BJ (cell line): Measurements from ENCODE around the gene IGIP. TPM values are rescaled to one million over a fixed set of nuclear protein-coding genes. Genes with fewer than 3 reads are reported as not detected.

Experiments
- CTCF ChIA-PET: fragments of 350-600 bp; formaldehyde crosslinking; extraction: SDS; loops from one replicate; lab custom pipeline; 2021; ENCODE audit warnings: antibody characterized with exemption, inconsistent platforms; lab: Yijun Ruan, JAX
- POLR2A ChIA-PET: fragments of 300-600 bp; sonication (Branson Sonifier 250); formaldehyde crosslinking; extraction: SDS; loops from one replicate; lab custom pipeline; 2021; ENCODE audit warnings: antibody characterized with exemption; lab: Charles Lee
- DNase-seq: peaks from one replicate; pipeline ENCODE4 v3.0.0-alpha.2; 2011; ENCODE audit warnings: low read depth
- H3K27me3 ChIP-seq: 2 replicates; pipeline ENCODE4 v1.6.0; 2011; ENCODE audit warnings: low read length; ENCODE audit not compliant: control insufficient read depth, insufficient read depth
- H3K36me3 ChIP-seq: 2 replicates; pipeline ENCODE4 v1.5.1; 2011; ENCODE audit warnings: low read length; ENCODE audit not compliant: control insufficient read depth, insufficient read depth
- H3K4me3 ChIP-seq: 2 replicates; pipeline ENCODE4 v1.5.1; 2011; ENCODE audit warnings: low read depth, mild to moderate bottlenecking, control low read depth, low read length
- CTCF ChIP-seq: IDR thresholded peaks from 2 replicates; pipeline ENCODE4 v1.5.1; 2011; ENCODE audit warnings: low read depth, mild to moderate bottlenecking, control low read depth, inconsistent platforms, low read length, moderate library complexity; ENCODE audit not compliant: insufficient read depth
- polyA plus RNA-seq: library from polyadenylated mRNA; depleted of rRNA; stranded (reverse); fragments of >200 nt; gene quantifications from 2 replicates; pipeline ENCODE4 v1.2.3, GENCODE V29; 2011

Gene IGIP
- polyA plus RNA-seq, 1 experiment, result 1.5 TPM

DNA sequence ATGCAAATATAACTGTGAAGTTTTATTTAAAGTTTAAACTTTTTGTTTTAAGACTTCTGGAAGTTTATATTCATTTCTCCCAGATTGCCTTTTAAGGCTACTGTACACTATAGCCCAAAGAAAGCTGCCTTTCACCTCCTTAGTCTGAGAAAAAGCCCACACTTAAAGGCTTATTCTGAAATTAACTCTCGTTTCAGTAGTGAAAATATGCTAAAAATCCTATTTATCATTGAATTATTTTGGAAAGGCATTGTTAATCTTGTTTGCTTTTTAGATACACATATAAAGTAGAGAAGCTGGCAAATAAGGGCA lies 15.1 kb upstream of the IGIP start:
- peaks cover 3% of the 10 kb centered on the region; the same call in 1 of the 2 replicates for H3K36me3 ChIP-seq
- no peak overlapping the region for H3K4me3 ChIP-seq
- ChIA-PET CTCF (interaction anchor here (6.4 kb wide), 1 partner anchor 34 kb away, joined by 52 read pairs; no protein-coding TSS in a partner anchor), POLR2A (no interaction called here)
- DNase-seq, result no peak
- no peaks in the 10 kb centered on the region for H3K27me3 ChIP-seq
- no peak for TF ChIP-seq CTCF

DNA sequence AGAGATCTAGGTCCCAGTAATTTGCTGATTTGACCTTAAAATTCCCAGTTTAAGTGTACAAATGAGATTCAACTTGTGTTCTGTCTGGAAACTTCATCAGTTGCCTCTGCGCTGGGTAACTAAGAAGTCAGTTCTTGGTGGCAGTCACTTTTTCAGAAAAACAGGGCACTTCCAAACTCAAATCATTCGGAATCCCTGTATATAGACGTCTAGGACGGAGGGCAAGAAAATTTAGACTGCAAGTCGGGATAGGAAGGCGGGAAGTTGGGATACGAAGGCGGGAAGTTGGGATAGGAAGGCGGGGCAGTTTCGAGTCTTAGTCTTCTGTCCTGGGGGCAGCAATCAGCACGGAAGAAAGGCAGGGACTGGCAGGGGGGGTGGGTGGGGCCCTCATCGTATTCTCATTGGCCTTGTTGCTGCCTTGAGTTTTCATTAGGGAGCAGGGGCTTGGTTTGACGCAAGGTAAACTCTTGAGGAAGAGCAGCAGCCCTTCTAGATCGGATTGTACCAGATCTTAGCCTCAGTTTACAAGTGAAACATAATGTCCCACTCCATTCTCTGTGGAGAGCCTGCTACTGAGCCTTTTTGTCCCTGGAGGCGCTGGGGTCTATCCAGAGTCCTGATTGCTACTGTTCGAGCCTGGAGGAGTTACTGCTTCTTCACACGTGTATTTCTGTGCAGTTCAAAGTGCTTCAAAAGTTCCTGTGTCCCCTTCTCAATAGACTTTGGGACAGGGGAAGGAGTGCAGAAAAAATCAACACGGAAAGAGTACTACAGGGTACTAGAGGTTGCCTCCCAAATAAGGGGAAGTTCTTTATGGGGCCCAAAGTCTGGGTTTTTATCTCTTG lies 14.5 kb upstream of the IGIP start:
- Histone ChIP-seq H3K27me3 (no peaks in the 10 kb centered on the region), H3K4me3 (no peak overlapping the region), H3K36me3 (peaks cover 3% of the 10 kb centered on the region; the same call in 1 of the 2 replicates)
- no peak for TF ChIP-seq CTCF
- CTCF ChIA-PET, result interaction anchor here (0.7 to 12.5 kb wide), 3 partner anchors 19 to 34 kb away, joined by 3 to 118 read pairs (median 52); no protein-coding TSS in a partner anchor
- DNase-seq, result no peak
- POLR2A ChIA-PET, result no interaction called here

DNA sequence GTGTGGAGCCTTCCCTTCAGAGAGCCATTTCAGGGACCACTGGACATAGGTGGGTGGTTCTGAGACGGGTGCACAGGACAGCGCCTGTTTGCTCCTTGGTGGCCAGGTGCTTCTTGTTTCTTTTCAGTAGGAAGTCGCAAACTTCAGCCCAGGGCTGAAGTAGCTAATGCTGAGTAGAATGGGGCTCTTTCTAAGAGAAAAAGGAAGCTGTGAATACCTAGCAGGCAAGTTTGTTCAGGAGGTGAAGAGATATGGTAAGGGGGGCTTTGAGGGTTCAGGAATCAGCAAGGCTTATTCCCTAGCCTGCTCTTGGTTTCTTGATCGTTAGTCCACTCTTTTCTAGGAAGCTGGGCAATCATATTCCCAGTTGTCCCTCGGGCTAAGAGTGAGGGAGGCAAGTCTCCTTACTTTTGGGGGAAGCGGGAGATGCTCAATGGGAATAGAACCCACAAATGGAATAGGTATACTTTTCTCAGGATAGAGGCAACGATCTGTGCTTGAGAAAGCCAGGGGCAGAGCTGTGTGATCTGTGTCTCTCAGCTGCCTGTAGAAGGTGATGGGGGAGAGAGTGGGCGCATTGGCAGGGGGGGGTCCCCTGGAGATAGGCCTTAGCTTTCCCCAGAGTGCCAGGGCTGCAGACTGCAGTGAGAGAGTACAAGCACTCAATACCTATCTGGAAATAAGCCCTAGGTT lies 13.7 kb upstream of the IGIP start:
- no peak for DNase-seq
- Histone ChIP-seq H3K4me3 (no peak overlapping the region), H3K36me3 (peaks cover 3% of the 10 kb centered on the region; the same call in 1 of the 2 replicates), H3K27me3 (no peaks in the 10 kb centered on the region)
- ChIA-PET POLR2A (interaction anchor here (0.6 to 1.4 kb wide), 2 partner anchors 20 to 287 kb away, joined by 4 to 11 read pairs; no protein-coding TSS in a partner anchor), CTCF (interaction anchor here (0.7 to 12.5 kb wide), 4 partner anchors 18 to 33 kb away, joined by 3 to 118 read pairs (median 3); no protein-coding TSS in a partner anchor)
- TF ChIP-seq CTCF, result no peak

- Histone ChIP-seq H3K36me3 (peaks cover 3% of the 10 kb centered on the region; the same call in 1 of the 2 replicates), H3K27me3 (no peaks in the 10 kb centered on the region), H3K4me3 (peak overlapping the region; percentile 88)
- ChIA-PET POLR2A (interaction anchor here (0.6 to 1.4 kb wide), 3 partner anchors 9 to 287 kb away, joined by 3 to 11 read pairs (median 4); no protein-coding TSS in a partner anchor), CTCF (interaction anchor here (1.1 to 12.5 kb wide), 4 partner anchors 18 to 32 kb away, joined by 3 to 118 read pairs (median 3); no protein-coding TSS in a partner anchor)
- DNase-seq, result no peak
- no peak for TF ChIP-seq CTCF
These were observed 13.0 kb upstream of the IGIP start for GRCh38 chr5:140112685-140113179.
